GM18498 (cell line): ENCODE results near the gene DOCK1.

Experiments
- ATAC-seq: cut with Tn5 transposase; IDR thresholded peaks from one replicate; pipeline ENCODE4 v1.9.1; 2021; ENCODE audit warnings: mild to moderate bottlenecking, moderate library complexity; ENCODE audit not compliant: unreplicated experiment

The DOCK1 gene

GRCh38 chr10:127196282-127197153 lies 291.3 kb downstream of the DOCK1 start, which contains the start of gene INSYN2A:
TSS of gene INSYN2A (minus strand) at chr10:127196591. CDS start at chr10:127176395, 20,196 bp downstream.
- ATAC-seq: no peak

- no peak for ATAC-seq
Measured at GRCh38 chr10:127197154-127197432, 291.9 kb downstream of the DOCK1 start.

- no peak for ATAC-seq
Measured at GRCh38 chr10:127198307-127198706, 293.1 kb downstream of the DOCK1 start.

- no peak for ATAC-seq
Measured at GRCh38 chr10:127198721-127199120, 293.5 kb downstream of the DOCK1 start.

GRCh38 chr10:127200646-127201045 lies 295.4 kb downstream of the DOCK1 start:
- ATAC-seq: no peak

- ATAC-seq: no peak
Measured at GRCh38 chr10:127203067-127203466, 297.8 kb downstream of the DOCK1 start.

- no peak for ATAC-seq
Measured at GRCh38 chr10:127207081-127207480, 301.9 kb downstream of the DOCK1 start.

- ATAC-seq: no peak
Measured at GRCh38 chr10:127210936-127211466, 305.8 kb downstream of the DOCK1 start.

- ATAC-seq: no peak
Measured at GRCh38 chr10:127215866-127216265, 310.6 kb downstream of the DOCK1 start.

GRCh38 chr10:127216274-127216673 lies 311.0 kb downstream of the DOCK1 start:
- ATAC-seq: no peak

GRCh38 chr10:127216786-127217185 lies 311.6 kb downstream of the DOCK1 start:
- no peak for ATAC-seq

GRCh38 chr10:127218658-127219057 lies 313.4 kb downstream of the DOCK1 start:
- no peak for ATAC-seq

GRCh38 chr10:127221281-127221680 lies 316.1 kb downstream of the DOCK1 start:
- no peak for ATAC-seq

- no peak for ATAC-seq
Measured at GRCh38 chr10:127227027-127227426, 321.8 kb downstream of the DOCK1 start.

- no peak for ATAC-seq
Measured at GRCh38 chr10:127227663-127228062, 322.4 kb downstream of the DOCK1 start.

GRCh38 chr10:127228195-127228787 lies 323.1 kb downstream of the DOCK1 start:
- ATAC-seq: no peak

- no peak for ATAC-seq
Measured at GRCh38 chr10:127234306-127234800, 329.1 kb downstream of the DOCK1 start.

- ATAC-seq: no peak
Measured at GRCh38 chr10:127236266-127236665, 331.0 kb downstream of the DOCK1 start.

- no peak for ATAC-seq
Measured at GRCh38 chr10:127242914-127243313, 337.7 kb downstream of the DOCK1 start.

GRCh38 chr10:127243490-127244272 lies 338.5 kb downstream of the DOCK1 start:
- no peak for ATAC-seq

- no peak for ATAC-seq
Measured at GRCh38 chr10:127245456-127245855, 340.2 kb downstream of the DOCK1 start.
